Midbrain (tissue), 1 donor: ENCODE data around the gene NPPB.
A peak's percentile ranks its signal among the peaks of the same experiment; 100 is the strongest.

Experiments used
- DNase-seq: peaks from one replicate; lab custom pipeline; 2025; lab: John Stamatoyannopoulos, UW

NPPB gene

DNA sequence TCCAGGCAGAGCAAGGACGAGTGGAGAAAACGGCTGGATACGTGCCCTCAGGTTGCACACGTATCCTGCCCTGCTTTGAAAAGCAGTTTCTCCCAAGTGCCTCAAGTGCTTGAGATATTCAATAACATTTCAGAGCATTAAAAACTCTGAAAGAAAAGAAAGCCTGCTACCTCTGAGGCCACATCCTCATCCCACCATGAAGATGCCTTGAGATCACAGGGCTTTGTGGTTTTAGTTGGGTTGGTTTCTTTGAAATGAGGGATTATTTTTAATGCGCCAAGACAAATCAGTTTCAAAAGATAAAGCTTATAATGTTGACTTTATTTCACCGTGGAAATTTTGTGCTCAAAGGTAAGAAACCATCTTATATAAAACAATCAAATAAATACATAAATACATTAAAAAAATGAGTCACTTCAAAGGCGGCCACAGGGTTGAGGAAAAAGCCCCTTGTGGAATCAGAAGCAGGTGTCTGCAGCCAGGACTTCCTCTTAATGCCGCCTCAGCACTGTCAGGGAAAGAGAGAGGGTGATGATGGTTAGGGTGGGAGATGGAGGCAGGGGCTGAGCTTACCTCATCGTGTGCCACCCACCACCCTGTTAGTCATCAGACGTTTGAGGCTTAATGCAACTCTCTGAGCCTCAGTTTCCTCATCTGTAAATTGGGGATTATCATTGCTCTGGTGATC is 1.4 kb downstream of the NPPB start:
- DNase-seq, result no peak

DNA sequence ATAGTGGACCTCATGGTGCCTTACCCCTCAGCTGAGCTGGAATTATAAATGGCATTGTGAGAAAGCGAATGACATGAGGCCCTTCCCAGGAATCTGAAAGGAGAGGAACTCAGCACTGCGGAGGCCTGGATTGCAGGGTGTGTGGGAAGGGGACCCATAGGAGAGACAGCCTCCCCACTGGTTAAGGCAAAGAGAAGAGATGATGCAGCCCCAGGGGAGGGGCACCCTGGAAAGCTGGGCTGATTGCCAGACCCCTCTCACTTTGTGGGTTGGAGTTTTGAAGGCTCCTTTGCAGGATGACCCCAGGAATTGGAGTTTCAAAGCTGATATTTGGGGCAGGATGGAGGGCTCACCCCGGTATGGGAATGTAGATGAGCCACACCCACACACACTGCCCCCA is 2.0 kb downstream of the NPPB start:
- no peak for DNase-seq

DNA sequence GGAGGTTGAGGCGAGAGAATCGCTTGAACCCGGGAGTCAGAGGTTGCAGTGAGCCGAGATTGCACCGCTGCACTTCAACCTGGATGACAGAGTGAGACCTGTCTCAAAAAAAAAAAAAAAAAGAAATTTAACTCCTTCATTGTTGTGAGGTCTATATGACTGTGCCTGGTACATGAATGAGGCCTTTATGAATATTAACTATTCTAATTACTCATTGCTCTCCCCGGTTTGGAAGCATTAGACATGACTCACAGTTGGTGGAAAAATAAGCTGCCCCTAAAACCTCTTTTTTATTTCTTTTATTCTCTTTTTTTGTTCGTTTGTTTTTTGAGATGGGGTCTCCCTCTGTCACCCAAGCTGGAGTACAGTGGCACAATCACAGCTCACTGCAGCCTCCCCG is 3.3 kb downstream of the NPPB start:
- DNase-seq, result no peak

DNA sequence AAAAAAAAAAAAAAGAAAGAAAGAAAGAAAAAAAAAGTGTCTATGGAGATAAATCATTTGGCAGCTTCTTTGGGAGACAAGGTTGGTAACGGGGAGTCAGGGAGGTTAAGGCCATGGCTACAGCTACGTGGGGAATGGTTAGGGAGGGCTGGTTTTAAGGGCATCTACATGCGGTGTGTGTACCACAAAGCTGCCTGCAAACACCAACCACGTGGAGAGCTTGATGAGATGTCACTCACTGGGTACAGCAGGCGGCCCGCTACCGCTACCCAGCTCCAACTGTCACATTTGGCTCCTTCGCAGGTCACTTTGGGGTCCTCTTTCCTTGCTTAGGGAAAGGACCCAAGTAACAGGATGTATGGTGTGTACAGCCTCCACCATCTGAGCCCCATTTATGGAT is 4.2 kb downstream of the NPPB start:
- DNase-seq, result no peak

DNA sequence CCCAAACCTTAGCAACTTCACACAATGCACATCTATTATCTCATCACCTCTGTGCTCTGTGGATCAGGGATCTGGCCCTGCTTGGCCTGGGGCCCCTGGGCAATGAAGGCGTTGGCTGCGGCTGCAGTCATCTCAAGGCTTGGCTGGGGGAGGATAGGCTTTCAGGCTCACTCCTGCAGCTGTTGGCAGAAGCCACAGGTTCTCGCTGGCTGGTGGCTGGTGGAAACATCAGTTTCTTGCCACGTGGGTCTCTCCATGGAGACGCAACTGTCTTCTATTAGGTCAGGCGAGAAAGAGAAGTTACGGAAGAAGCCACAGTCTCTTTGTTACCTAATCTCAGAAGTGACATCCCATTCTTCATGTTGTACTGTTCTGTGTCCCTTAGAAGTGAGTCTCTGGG is 7.6 kb downstream of the NPPB start:
- no peak for DNase-seq

DNA sequence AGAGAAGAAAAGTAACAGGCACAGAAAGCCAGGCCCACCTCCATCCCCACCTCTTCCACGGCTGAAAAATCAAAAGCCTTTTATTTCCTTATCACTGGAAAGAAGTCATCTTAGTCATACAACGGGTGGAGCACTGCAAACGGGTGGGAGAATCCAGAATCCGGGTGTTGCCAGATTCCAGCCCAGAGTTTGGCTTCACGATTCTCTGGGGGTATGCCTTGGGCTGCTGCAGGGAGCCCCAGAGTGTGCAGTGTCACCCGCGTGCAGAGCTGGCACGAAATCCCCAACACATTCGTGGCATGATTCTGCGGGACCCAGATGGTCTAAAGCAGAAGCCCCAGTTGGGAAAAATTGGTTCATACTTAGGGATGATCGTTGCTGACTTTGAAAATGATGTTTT is 8.6 kb downstream of the NPPB start:
- no peak for DNase-seq

DNA sequence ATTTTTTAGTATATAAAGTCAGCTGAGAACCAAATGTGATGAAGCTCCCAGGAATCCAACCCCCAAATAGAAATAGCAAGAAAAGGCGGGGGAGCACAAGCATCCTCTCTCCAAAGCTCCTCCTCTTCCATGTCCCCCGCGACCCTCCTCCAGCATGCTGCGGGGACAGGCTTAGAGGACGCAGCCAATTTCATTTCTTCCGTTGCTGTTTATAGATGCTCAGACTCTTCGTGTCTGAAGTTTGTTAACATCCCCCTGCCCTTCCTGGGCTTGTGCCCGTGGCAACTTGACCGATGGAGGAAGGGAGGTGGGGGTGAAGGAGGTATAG is 10.4 kb downstream of the NPPB start:
- no peak for DNase-seq

DNA sequence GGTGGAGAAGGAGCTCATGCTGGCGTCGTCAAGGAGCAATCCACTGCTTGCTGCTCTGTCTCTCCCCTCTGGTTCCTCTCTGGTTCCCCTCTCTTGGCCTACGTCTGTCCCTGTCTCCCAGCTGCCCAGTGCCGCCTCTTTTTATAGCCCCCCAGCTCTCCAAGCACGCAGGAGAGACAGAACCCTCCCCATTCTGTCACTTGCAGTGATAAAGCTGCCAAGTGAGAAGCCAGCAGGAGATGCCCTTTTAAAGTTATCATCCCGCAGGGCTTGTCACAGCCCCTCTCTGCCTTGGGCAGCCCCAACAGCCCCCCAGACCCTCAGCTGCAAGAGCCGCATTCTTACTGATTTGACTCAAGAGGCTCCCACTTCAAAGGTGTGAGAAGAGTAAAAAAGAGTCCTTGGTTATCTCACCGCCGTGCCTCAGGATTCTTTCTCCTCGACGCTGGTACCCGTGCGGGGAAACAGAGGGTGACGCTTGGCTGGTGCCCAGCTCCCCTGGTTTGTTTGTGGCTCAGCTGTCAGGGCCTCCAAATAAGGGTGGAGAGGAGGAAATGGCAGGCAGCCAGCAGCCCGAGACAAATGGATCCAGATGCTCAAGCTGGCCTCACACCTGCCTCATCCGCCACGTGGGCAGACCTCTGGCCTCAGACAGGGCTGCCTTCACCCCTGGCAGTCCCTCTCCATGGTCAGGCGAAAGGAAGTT is 10.9 kb downstream of the NPPB start, which contains the start of gene NPPA:
Gene NPPA, minus strand, starts transcription at position 117 of the 706 bp plus-strand sequence. Its CDS starts 99 bp downstream, at position 18.
- DNase-seq, result no peak

DNA sequence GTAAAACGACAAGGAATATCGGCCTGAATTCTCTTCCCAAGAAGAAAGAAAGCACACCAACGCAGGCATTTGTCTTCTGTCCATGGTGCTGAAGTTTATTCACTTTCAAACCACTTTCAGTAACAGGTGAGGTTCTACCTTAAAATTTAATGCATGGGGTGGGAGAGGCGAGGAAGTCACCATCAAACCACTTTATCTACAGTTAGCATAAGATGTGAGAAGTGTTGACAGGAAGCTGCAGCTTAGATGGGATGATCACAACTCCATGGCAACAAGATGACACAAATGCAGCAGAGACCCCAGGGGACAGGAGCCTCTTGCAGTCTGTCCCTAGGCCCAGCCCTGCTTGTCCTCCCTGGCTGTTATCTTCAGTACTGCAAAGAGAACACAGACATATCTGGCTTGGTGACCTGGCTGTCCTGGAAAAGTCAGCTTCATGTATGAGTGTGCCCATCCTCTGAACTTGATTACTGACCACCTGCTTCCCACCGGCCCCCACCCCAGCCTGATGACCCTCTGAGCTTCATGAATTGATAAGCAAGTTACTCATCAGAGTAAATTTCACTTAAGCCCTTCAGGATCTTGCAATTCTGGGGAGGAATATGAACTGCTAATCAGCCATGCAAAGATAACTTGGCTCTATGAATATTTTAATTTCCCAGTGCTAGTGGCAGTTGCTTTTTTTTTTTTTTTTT is 13.0 kb downstream of the NPPB start:
- DNase-seq, result no peak

DNA sequence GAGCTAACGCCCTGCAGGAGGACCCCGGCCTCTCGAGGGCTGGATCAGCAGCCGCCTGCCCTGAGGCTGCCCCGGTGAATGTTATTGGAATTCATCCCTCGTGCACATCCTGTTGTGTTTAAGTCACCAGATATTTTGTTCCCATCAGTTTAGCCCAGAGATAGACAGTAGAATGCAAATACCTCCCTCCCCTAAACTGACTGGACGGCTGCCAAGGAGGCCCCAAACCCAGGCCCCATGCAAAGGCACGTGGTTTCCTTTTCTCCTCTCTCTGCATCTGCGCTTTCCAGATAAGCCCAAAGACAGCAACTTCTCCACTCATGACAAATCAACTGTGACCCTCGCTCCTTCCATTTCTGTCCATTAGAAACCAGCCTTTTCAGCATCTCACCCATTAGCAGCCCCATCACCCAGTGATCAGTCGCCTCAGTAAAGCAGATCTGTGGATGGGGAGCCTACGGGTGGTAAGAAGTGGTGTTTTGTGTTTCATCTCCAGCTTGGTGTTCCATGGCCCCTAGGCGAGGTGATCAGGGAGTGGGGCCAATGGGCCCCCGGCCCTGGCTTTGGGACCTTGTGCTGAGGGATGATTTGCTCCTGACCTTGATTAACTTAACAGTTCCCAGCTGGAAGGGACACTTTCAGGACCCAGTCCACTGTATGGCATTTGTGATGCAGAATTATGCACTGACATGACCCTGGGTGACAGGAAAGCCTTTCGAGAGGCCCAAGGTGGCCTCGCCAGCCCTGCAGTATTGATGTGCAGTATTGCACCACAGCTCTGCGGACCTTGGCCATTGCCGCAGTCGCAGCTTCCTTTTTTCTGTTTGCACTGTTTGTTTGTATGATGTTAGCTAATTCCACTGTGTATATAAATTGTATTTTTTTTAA is 16.3 kb downstream of the NPPB start:
- no peak for DNase-seq

DNA sequence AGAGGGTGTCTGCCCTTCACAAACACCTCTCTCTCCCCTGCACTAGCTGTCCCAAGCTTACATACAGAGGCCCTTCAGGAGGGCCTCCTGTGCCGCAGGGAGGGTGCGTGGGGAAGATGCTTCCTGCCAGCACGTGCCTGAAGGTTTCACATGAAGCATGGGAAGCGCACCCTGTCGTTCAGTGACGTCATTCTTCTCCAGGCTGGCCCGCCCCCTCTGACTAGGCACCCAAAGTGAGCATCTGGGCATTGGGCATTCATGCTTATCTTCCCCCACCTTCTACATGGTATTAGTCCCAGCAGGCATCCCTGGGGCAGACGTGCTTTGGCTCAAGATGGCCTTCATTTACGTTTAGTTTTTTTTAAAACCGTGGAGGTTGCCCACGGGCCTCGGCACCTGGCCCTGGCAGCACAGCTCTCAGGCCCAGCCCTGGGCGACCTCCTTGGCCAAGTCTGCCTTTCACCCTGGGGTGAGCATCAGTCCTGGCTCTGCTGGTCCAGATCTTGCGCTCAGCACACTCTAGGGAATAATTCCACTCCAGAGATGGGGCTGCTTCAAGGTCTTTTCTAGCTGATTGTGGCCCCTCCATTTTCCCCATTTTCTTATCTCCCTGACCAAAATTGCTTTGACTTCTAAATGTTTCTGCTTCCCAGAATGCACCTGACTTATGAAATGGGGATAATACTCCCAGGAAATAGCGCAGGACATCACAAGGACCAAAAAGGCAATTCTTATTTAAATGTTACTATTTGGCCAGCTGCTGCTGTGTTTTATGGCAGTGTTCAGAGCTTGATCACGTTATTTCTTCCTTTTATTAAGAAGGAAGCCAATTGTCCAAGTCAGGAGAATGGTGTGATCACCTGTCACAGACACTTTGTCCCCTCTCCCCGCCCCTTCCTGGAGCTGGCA is 17.2 kb downstream of the NPPB start:
- no peak for DNase-seq

DNA sequence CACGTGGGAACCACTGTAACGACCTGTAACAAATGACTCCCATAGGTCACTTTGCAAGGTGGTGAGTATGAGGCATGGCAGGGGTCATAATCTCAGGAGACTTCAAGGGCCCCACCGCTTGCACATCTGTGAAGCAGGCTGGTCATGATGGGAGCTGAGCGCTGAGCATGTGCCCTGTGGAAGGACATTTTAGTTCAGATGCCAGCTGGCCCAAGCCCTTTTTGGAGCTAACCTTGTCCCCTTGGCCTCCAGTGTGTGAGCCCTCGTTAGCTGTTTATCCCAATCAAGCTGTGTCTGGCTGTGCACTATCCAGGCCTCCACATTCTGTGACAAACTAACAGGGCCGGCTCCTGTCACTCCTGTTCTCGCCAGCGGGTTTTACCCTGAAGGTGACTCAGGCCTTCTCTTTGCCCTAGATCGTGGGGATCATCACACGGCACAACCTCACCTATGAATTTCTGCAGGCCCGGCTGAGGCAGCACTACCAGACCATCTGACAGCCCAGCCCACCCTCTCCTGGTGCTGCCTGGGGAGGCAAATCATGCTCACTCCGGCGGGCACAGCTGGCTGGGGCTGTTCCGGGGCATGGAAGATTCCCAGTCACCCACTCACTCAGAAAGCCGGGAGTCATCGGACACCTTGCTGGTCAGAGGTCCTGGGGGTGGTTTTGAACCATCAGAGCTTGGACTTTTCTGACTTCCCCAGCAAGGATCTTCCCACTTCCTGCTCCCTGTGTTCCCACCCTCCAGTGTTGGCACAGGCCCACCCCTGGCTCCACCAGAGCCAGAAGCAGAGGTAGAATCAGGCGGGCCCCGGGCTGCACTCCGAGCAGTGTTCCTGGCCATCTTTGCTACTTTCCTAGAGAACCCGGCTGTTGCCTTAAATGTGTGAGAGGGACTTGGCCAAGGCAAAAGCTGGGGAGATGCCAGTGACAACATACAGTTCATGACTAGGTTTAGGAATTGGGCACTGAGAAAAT is 18.7 kb downstream of the NPPB start:
- no peak for DNase-seq

DNA sequence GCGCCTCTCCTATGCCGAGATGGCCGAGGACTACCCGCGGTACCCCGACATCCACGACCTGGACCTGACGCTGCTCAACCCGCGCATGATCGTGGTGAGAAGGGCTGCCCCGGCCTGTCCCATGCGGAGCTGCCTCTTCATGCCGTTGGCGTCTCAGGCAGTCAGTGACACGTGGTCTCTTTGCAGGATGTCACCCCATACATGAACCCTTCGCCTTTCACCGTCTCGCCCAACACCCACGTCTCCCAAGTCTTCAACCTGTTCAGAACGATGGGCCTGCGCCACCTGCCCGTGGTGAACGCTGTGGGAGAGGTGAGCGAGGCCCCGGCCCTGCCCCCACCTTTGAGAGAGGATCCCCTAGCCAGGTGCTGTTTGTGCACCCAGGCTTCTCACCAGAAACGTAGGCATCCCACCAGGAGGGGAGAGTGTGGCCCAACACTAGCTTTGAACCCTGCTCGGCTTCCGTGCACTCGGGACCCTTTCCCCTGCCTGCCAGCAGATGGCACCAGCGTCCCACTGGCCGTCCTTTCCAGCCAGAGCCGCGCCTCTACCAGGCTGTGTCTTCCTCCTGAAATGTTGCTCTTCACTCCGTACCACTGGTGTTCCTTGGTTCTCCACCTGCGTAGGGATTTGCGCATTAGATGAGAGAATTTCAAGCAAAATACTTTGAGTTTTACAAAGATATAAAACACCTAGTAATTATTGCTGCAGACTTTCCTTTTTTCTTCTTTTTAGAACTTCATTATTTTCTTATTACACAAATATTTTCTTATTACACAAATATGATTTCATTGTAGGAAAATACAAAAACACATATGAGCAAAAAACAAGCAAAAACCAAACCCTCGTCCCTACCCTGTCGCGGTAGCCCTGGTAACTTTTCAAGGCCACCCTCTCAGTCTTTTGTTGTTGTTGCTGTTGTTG is 20.1 kb downstream of the NPPB start:
- peak; percentile 63 for DNase-seq

DNA sequence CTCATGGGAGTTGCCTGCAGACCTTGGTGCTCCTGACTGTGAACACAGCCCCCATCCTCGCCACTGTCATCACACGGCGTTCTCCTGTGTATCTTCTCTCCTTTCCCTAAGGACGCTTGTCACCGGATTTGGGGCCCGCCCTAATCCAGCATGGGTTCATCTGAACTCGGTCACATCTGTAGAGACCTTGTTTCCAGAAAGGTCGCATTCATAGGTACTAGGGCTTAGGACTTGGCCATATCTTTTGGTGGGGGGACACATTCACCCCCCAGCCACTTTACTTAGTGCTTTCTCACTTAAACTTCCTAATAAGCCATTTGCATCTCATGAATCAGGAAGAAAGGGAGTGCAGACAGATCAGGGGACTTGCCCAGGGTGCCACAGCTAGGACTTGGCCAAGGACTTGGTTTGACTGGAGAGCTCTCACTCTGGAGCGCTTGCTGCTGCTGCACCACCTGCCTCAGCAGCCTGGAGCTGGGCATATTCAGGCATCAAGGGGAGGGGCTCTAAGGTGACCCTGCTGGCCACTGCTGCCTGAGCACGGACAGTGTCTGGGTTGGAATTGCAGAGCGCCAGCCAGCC is 20.9 kb downstream of the NPPB start:
- no peak for DNase-seq

DNA sequence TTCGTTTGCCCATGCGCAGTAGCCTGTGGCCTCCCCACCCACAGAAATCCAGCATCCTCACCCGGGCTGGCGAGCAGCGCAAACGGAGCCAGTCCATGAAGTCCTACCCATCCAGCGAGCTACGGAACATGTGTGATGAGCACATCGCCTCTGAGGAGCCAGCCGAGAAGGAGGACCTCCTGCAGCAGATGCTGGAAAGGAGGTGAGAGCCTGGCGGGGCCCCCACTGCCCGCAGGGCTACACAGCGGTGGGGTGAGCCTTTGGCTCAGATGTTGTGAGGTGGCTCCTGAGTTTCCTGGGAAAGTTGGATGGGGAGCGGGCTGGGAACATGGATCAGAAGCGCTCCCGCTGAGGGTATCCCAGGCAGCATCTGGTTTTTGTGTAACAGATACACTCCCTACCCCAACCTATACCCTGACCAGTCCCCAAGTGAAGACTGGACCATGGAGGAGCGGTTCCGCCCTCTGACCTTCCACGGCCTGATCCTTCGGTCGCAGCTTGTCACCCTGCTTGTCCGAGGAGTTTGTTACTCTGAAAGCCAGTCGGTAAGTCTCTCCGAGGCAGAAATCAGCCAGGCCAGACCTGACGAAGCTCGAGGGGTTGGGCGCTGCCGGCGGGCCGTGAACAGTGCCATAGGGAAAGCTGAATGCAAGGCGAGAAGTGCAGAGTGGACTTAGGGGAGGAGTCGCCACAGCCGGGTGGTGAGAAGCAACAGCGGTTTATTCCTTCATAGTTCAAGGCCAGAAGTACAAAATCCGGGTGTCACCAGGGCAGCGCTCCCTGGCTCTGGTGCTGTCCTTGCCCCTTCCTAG is 21.6 kb downstream of the NPPB start:
- DNase-seq, result no peak

DNA sequence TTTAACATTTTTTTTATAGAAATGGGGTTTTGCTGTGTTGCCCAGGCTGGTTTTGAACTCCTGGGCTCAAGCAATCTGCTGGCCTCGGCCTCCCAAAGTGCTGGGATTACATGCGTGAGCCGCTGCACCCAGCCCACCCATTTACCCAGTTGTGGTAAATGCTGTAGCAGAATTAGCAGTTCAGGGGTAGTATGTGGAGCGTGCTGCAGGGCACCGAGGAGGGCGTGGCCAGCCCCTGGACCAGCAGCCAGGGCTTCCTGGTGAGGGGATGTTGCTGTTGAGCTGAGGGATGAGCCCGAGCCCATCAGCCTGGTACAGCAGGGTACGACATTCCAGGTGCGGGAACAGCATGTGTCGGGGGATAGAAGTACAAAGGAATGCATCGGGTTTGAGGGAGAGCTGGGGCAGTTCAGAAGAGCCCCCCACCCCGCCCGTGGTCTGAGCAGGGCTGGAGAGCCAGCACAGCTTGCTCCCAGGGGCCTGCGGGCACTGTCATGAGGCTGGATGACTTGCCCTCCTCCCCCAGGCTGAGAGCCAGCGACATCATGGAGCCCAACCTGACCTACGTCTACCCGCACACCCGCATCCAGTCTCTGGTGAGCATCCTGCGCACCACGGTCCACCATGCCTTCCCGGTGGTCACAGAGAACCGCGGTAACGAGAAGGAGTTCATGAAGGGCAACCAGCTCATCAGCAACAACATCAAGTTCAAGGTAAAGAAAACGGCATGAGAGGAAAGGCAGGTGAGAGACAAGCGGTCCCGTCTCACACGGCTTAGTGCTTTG is 23.1 kb downstream of the NPPB start:
- no peak for DNase-seq

DNA sequence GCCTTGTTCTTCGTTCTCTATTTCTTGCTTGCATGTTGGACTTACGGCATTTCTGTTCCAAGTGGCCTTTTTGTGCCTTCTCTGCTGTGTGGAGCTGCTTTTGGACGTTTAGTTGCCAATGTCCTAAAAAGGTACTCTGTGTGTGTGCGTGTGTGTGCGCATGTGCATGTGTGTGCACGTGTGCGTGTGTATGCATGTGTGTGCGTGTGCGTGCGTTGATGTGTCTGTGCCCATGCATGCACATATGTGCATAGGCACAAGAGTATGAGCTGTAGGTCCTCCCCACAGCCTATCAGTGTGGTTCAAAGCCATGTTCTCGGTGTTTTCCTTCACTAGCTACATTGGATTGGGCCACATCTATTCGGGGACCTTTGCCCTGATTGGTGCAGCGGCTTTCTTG is 24.8 kb downstream of the NPPB start:
- no peak for DNase-seq
